Activated CD8-positive, alpha-beta memory T cell treated with anti-CD3 and anti-CD28 coated beads for 24 hours (primary cell): ENCODE results near the gene MARCHF11.

Experiments
- DNase-seq: peaks from one replicate; pipeline ENCODE4 v3.0.0-alpha.2; 2020

The MARCHF11 gene

DNA sequence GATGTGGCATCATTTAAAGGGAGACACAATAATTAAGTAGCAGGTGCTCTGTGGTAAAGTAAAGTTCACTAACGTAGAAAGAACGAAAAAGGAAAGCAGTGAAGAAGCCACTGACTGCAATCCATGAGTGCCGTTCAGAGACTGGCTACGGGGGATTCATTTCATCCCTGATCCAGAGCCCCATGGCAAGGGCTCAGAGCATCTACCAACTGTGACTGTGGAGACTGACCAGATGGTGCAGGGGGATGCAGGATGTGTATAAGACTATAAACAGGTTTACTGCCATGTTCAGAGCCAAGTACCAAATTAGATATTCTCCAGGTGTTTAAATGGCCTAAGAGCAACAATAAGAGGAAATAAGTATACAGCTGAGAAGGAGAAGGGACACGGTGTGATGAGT is 47.7 kb downstream of the MARCHF11 start:
- no peak for DNase-seq

DNA sequence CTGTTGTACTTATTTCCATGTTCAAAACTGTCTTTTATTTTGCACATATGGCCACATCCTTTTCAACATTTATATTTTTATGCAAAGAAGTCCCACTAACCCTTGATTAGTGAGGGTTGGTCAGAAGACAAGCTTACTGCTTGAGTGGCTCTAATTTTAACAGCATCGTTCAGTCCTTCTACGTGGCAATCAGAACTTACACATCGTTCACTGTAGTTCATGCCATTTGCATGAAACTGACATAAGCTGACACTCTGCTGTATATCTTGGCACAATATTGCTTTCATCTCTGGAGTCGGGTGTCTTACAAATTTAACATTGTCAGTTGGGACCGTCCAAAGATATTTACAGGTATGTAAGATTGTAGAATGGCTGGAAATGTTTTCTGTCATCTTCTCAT is 50.6 kb downstream of the MARCHF11 start:
- DNase-seq = no peak

DNA sequence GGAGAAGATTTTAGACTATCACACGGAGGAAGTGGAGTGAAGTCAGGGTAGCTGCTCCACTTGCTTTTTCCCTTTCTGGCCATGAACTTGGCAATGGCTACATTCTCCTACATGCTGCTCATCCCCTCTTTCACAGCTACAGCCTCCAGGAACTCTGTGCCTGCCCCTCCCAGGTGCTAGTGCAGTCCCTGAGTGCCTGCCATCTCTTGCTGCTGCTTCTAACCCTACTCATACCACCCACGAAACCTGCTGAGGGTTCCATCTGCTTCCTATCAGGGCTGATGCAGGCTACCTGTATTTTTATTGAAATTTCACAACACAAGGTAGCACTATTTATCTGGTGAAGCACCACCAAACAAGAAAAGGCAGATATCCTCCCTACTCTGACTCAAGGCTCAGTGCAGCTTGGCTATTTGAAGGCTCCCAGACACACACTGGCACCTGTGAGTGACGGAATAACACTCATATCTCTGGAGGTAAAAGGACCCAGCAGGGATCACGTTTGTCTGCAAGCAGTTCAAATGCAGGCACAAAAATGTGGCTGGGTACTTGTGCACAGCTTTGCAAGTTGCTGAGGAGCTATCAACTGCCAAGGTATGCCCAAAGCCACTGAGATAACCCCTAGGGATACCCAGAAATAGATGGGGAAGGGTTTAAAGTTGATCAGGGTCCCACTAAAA is 51.6 kb downstream of the MARCHF11 start:
- no peak for DNase-seq

DNA sequence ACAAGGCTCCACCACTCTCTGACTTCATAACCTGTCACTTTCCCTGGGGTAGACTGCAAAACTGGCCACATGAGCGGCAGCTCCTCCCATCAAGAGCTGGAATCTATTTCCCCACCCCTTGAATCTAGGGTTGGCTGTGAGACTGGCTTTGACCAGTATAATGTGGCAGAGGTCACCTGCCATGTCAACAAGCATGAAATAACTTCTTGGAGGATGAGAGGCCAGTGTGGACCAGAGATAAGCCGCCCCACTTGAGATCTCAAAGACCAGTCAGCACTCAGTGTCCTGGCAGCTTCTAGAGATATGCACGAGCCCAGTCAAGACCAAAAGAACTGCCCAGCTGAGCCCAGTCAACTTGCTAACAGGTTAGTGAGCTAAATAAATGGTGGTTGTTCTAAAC is 59.0 kb downstream of the MARCHF11 start:
- no peak for DNase-seq

DNA sequence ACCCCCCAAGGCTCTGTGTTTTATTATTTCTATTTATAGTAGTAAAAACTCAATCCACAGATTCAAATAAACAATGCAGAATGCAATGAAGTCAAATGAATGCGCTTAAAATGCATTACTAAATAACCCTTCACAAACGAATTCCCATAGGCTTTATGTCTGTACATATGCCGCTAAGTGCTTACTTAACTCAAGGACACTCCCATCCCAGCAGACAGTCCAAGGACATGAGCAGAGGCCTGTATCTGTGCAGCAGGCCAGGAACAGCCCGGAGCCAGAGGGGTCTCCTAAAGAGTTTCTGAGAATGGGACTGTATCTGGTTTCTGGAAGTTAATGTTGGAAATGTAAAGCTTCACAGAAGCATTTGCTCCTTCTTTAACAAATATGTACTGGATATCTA is 59.8 kb downstream of the MARCHF11 start:
- DNase-seq = no peak

DNA sequence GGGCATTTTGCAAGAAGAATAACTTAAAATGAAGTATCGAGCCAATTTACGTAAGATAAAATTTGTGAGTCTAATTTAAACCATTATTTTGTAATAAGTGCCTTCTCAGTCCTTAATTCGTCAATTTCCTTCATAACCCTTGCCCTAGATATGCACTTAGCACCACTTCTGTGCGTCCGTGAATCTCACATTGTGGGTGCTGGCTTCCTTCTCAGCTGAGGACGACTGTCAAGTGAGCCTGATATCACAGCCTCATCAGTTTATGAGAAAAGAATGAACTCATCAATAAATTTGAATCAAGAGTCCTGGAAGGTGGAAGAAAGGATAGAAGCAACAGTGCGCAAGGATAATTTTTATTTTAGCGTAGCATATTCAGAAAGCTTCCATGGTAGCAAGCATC is 64.5 kb downstream of the MARCHF11 start:
- DNase-seq = no peak

DNA sequence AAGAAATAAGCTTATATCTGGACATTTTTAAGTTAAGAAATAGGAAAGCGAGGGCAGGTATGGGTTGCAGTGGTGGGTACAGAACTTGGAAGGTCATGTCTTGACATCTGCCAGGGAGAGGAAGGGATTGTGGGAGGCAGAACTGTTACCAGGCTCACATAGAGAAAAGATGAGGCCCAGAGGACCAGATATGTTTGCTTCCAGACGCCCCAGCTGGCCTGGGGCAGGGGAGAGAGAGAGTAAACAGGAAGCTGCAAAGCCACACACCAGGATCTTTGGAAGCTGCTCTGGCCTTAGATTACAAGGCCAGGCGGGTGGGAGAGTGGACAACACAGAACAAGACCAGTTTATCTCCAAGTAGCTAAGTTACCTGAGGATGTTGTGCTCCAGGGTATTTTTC is 71.2 kb downstream of the MARCHF11 start:
- no peak for DNase-seq

DNA sequence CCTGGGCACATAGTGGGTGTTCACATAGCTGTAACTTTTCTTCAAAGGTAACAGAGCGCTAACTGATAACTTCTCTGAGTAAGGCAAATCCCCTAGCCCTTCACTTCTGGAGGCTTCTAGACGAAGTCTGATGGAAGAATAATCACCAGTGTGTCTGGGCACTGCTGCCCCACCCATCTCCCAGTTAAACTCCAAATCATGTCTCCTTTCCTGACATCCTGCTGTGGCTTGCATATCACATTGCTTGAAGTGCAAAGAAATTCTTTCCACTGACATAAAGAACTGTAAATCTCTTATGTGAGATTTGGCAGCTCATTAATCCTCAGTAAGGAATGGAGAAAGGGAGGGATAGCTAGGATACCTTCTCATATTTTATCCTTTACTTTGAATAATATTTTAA is 74.6 kb downstream of the MARCHF11 start:
- no peak for DNase-seq

DNA sequence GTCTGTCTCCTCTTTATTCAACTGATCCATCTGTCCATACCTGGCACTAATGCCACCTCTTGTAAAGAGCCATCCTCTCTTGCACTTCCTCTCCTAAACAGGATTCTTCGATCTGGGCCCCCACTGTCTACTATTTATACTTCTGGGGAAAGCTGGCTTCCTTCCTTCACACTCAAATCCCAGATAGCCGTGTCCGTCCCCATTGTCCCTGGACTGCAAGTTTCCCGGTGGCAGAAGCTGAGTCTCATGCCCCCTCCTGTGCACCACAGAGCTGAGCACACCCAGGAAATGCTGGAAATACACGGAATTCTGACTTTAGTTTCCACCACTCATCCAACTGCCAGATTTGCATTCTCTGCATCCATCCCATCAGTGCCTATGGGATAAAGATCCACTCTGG is 84.0 kb downstream of the MARCHF11 start:
- DNase-seq = no peak

DNA sequence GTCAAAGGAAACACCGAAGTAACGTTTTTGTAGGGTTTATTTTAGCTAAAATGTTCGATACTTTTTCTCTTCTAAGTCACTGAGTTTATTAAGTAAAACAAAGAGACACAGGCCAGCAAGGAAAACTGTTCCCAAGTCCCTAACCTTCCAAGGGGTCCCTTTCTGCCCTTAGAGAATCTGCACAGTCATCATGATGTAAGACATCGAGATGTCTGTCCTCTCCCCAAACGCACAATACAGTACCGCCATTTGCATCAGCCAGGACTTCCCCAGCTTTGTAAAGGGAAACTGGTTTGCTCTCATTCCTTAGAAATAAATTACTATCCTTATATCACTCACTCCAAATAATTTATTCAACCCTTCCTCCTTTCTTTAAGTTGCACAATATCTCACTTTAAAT is 89.3 kb downstream of the MARCHF11 start:
- no peak for DNase-seq

DNA sequence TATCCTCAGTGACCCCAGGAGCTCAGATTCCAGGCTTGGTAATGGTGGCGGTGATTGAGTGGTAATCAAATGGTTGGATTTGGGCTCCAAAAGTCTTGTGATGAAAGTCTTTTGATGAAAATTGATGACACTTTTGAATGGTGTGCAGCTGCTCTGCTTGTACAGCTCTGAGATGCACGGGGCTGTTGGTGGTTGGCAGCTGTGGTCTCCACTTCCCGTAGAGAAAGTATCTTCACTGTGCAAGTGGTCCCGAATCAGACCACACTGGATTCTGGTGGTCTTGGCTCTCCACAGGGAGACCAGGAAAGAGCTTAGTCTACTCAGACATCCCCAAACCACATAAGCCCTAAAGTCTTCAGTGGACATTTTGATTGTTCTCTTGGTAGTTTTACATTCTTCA is 96.6 kb downstream of the MARCHF11 start:
- DNase-seq = no peak

DNA sequence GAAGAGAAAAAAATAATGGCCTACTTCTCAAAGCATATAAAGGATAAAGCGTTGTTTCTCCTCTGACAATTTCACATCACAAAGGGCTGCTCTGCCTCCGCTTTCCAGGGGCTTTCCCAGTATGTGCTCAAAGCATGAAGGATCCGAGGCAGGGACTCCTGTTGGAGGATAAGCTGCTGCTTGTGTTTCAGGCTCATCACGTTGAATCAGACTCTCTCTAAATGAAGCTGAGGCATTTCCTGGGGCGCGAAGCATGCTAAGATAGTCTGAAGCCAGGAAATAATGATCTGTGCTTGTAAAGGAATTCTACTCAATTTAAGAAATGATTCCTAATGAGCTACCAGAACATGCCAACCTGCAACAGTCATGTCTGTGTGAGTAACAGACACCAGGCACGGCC is 97.5 kb downstream of the MARCHF11 start:
- DNase-seq = no peak

DNA sequence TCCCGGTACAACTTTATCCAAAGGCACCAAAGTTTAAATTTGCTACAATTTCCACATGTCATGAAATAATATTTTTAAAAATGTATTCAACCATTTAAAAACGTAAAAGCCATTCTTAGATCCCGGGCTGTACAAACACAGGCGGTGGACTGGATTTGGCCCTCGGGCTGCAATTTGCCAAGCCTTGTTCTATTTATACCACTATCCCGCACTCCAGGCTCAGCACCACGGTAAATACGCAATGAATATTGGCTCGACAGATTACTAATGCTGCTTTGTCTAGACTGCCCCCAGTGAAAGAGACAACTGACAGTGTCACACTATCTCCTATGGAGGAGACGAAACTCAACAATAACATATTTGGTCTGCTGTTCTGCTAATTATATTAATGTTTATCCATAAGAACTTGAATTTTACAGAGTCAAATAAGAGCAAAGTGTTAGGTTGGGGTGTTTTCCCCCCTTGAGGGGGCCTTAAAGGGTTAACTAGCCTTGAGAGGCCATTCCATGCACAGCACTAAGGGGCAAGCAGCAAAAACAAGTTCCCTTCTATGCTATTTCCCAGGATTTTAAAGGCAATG is 98.1 kb downstream of the MARCHF11 start:
- DNase-seq = no peak

DNA sequence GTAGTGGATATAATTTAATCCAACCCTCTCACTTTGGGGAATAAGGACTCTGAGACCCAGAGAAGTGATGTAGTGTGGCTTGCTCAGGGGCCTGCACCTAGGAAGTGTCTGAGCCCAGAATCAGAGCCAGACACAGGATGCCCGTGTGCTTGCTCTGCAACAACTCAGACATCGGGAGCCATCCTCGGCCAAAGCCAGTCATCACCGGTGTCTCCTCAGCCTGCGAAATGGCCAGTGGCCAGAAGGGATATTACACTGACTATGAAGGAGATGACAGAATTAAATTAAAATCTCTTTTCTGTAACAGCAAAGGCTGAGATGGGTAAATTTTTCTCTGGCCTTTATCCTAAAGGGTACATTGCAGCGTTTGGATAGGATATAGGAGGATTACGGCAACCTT is 102.9 kb downstream of the MARCHF11 start:
- no peak for DNase-seq

DNA sequence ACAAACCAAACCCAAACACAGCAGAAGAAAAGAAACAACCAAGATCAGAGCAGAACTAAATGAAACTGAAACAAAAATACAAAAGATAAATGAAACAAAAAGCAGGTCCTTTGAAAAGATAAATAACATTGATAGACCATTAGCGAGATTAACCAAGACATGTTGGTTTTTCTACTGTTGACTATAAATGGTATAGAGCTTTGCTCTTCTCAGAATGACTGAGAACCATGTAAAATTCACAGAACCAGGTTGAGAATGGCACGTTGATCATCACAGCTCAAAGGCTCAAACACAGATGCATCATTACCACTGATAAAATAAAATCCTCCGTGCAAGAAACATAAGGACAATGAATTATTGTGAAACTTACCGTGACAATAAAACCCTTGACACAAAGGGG is 105.2 kb downstream of the MARCHF11 start:
- DNase-seq = no peak

DNA sequence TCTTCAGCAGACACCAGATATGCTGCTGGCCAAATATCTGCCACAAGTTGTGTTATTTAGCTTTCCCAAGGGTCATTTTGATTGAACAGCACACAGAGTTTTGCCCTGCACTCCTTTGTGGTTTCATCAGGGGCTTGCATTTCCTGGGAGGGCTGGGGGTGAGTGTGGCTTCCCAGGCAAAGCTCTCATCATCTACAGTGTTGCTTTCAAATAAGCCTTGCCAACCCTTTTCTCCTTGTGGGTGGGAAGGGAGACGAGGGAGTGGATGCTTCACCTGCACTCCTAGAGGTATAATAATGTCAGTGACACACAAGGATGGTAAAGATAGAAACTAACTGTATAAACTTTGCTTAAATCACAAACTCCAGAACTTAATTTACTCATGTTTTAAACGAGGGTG is 107.0 kb downstream of the MARCHF11 start:
- no peak for DNase-seq

DNA sequence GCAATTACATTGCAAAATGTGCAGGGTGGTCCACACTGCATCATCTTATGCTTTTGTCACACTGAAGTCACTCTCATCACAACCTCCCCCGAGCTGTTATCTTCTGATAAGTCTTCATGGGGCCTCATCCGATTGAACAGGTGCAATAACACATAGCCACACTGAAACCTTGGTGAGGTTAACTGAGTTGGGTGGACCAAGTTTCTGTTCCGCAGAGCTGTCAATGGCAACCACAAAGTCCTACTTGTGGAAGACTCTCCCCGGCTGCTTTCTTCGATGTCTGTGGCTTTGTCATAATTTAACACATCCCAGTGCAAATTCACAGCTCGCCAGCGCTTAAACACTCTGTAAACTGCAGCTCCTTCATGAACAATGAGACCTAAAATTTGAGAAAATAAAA is 112.2 kb downstream of the MARCHF11 start:
- DNase-seq = no peak

DNA sequence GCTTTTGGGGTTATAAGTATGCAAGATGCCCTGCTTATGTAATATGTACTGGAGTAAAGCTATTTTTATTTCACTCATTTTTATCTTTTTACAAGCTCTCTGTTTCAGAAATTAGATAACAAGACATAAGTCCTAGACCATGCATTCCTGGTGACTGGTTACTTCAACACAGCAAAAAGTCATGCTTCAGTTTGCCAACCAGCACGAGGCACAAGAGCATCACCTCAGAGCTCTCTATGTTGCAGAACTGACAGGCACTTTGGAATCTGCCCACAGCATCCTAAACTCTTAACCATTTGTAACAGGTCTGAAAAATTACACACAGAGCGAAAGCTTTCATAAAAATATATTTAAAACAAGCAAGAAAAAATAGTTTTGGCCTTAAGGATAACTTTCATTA is 112.8 kb downstream of the MARCHF11 start:
- DNase-seq = no peak

DNA sequence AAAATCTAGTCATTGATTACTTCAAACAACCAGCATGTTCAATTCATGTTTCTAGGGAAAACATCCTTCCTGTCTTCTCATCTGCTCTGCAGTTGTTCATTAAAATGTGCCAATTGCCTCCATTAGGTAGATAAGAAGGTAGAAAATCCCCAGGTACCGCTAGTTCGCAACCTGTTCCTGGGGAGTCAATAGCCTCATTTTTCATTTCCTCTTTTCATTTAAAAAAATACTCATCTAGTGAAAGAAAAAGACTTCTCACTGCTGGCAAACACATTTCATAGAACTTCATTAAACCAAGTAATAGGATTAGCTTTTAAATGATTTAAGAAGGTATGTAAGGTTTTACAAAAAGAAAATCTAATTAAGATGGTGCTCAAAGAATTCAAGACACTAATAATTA is 113.3 kb downstream of the MARCHF11 start:
- no peak for DNase-seq

DNA sequence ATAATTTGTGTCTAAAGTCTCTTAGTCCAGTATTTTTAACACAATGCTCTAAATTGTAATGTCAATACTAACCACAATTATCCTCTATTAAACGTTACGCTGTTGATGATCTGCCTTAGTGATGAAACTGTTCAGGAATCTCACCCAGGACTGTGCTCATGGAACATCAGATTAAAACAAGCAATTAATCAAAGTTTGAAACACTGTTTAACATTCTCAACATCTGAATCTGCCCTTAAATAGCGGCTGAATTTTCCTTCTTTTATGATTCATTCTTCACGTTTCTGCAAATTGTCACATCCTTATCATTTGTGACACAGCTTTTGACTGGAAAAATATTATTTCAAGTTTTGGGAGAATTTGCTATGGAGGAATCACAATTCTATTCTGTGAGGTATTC is 113.8 kb downstream of the MARCHF11 start:
- no peak for DNase-seq

DNA sequence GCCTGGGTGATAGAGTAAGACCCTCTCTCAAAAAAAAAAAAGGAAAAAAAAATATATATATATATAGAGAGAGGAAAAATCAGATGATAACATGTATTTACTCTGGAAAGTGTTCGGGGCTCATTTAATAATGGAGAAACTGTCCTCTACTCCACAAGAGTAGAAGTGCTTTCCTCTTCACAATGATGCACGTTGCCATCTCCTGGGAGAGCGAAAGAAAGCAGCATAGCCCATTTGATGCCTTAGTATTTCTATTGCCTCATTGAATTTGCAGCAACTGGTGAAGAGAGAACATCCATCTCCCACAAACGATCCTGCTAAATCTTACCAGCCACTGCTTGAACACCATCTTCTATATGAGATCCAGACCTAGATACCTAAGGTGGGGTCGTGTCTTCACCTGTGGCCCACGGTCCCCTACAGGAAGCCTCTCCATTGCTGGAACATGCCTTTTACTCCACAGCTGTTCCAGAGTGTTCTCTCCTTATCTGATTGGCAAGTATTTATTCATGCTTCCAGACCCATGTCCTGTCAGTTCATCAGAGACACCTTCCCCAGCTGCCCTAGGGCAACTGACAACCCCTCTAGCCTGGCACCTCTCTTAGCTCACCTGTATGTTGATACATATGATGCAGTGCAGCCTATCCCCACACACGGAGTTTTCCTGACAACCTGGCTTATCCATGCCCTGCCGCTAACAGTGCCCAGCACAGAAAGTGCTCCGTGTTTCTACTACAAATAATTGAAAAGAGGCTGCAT is 115.3 kb downstream of the MARCHF11 start:
- DNase-seq = no peak

DNA sequence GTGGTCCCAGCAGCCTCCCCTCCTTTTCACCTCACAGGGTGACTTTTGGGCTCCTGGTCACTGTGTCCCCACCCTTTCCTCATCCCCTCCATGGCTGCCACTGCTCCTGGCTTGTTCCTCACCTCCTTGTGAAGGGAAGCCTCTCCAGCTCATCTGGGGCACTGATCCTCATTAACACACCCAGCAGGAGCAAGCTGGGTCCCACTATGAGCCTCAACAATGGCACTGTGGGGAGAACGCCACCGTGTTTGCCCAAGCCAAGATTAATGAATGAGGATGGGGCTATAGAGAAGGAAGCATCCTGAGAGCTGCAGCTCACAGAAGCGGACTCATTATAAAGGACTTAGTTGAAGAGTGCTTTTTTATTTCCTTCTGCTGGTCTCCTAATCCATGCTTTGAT is 118.4 kb downstream of the MARCHF11 start:
- DNase-seq = no peak

DNA sequence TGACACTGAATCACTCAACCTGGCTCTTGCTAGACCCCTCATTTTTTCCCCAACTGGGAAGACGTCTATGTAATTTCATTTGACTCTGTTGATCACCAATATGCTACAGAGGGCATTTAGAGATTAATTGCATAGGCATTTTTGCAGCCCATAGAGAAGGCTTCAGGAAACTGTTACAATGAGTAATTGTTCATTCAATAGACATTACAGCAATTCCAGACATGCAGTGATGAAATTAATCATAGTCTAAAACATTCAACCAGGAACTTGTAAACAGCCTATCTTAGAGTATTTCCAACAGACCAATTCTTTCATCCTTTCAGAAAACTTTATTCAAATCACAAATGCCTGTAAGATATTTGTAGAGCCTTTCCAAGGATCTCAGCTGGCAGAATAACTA is 122.3 kb downstream of the MARCHF11 start:
- no peak for DNase-seq

DNA sequence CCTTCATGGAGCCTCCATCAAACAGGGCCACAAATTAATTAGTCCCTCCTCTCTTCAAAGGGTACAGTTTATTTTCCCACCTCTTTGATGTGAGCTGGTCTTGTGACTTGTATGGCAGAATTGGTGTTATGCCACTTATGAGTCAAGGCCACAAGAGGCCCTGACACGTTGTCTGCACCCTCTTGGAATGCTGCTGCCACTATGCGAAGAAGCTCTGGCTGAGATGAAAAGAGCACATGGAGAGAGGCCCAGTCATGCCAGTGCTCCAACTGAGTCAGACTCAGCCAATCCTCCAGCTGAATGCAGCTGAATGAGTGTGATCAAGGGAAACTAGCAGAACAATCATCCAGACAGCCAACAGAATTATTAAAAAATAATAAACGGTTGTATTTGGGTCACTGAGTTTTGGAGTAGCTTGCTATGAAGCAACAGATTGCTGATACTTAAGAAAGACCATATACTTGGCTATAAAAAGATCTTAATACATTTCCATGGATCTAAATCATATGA is 128.3 kb downstream of the MARCHF11 start:
- no peak for DNase-seq
